Measurements from ENCODE around the gene PARP8. TPM values are rescaled to one million over a fixed set of nuclear protein-coding genes. Genes with fewer than 3 reads are reported as not detected.

The PARP8 gene
- total and polyA plus RNA-seq, 4 donors: 11.6 to 59.4 (median 25.3) TPM

DNA sequence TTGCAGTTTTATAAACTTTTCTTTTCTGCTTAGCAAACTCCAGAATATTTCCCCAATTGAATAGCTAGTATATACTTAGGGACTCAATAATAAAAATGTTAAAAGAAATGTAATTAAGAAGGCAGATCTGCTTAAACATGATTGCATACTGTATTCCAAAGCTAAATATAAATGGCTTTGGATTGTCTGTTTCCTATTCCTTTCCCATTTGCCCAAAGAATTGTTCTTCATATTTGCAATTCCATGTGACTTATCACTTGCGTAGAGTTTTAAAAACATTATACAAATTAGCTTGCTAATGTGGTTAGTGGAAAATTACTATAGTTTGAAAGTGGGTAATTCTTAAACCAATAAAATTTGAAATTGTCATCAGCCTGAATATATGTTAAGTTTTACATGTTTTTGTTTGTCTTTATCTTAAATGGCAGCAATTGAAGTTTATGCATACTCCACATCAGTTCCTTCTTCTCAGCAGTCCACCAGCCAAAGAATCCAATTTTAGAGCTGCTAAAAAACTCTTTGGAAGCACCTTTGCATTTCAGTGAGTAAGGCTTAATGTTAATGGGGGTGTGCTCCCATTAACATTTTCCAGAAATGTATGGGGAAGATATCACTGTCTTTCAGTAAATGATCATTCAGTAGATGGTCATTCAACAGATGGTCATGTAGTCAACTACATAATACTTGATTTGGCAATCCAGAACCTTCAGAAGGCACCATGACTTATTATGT lies 161.2 kb downstream of the PARP8 start:
- peaks cover 0 to 8% (median 5%) of the 10 kb centered on the region in 4 donors for H3K36me3 ChIP-seq (ENCODE audit: control insufficient read depth in 4 of 4, insufficient read depth in 4 of 4, low read length in 4 of 4)
- no peaks in the 10 kb centered on the region for H3K27me3 ChIP-seq (ENCODE audit: control insufficient read depth in 3 of 3, insufficient read depth in 3 of 3, low read length in 2 of 3)
- peaks cover 0 to 4% (median 0%) of the 10 kb centered on the region in 5 donors for H3K4me1 ChIP-seq (ENCODE audit: control insufficient read depth in 5 of 5, insufficient read depth in 5 of 5, low read length in 5 of 5)
- no peak for DNase-seq
- H3K27ac ChIP-seq (ENCODE audit: low read depth in 1 of 2, low read length in 1 of 2): no peak overlapping the region
- ATAC-seq (ENCODE audit: insufficient read depth, low FRiP score): no peak
- TF ChIP-seq, protein P1, sequence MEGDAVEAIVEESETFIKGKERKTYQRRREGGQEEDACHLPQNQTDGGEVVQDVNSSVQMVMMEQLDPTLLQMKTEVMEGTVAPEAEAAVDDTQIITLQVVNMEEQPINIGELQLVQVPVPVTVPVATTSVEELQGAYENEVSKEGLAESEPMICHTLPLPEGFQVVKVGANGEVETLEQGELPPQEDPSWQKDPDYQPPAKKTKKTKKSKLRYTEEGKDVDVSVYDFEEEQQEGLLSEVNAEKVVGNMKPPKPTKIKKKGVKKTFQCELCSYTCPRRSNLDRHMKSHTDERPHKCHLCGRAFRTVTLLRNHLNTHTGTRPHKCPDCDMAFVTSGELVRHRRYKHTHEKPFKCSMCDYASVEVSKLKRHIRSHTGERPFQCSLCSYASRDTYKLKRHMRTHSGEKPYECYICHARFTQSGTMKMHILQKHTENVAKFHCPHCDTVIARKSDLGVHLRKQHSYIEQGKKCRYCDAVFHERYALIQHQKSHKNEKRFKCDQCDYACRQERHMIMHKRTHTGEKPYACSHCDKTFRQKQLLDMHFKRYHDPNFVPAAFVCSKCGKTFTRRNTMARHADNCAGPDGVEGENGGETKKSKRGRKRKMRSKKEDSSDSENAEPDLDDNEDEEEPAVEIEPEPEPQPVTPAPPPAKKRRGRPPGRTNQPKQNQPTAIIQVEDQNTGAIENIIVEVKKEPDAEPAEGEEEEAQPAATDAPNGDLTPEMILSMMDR (IDR thresholded peaks at IDR 0.05; ENCODE audit: control extremely low read depth, extremely low read depth): no peak
- WGBS, 2 donors: 56 to 63% methylated on average over 1 of the region's 1 CpG
- H3K9me3 ChIP-seq (ENCODE audit: control insufficient read depth in 4 of 4, insufficient read depth in 3 of 4, low read length in 3 of 4): no peaks in the 10 kb centered on the region
- no peak overlapping the region for H3K9ac ChIP-seq (ENCODE audit: insufficient read depth in 1 of 2, low read length in 2 of 2)
- H3K4me3 ChIP-seq: no peak overlapping the region

DNA sequence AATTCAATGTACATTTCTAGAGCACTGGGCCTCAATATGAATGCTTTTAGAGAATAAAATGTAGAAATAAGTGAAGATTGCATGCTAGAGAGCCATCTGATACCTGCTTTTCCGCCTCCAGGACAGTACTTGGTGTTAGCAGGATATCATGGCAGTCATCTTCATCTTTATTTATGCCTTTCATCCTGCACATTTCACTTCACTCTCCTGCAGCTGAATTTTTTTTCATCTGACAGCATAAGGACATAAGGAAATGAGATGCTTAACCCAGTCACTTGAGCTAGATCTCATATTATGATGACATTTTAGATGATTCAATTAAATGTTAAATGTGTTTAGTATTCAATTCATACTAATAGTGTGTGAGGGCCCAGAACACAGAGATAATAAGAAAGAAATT lies 162.6 kb downstream of the PARP8 start:
- ATAC-seq (ENCODE audit: insufficient read depth, low FRiP score): no peak
- Histone ChIP-seq H3K9me3 (ENCODE audit: control insufficient read depth in 4 of 4, insufficient read depth in 3 of 4, low read length in 3 of 4) (no peaks in the 10 kb centered on the region), H3K4me1 (ENCODE audit: control insufficient read depth in 5 of 5, insufficient read depth in 5 of 5, low read length in 5 of 5) (no peaks in the 10 kb centered on the region), H3K4me3 (no peak overlapping the region), H3K36me3 (ENCODE audit: control insufficient read depth in 4 of 4, insufficient read depth in 4 of 4, low read length in 4 of 4) (peaks cover 0 to 8% (median 5%) of the 10 kb centered on the region in 4 donors), H3K27me3 (ENCODE audit: control insufficient read depth in 3 of 3, insufficient read depth in 3 of 3, low read length in 2 of 3) (no peaks in the 10 kb centered on the region), H3K27ac (ENCODE audit: low read depth in 1 of 2, low read length in 1 of 2) (no peak overlapping the region), H3K9ac (ENCODE audit: insufficient read depth in 1 of 2, low read length in 2 of 2) (no peak overlapping the region)
- no peak for DNase-seq
- 94 to 97% methylated on average over 1 of the region's 1 CpG for WGBS, 2 donors
- TF ChIP-seq, protein P1 (IDR thresholded peaks at IDR 0.05; ENCODE audit: control extremely low read depth, extremely low read depth): no peak

DNA sequence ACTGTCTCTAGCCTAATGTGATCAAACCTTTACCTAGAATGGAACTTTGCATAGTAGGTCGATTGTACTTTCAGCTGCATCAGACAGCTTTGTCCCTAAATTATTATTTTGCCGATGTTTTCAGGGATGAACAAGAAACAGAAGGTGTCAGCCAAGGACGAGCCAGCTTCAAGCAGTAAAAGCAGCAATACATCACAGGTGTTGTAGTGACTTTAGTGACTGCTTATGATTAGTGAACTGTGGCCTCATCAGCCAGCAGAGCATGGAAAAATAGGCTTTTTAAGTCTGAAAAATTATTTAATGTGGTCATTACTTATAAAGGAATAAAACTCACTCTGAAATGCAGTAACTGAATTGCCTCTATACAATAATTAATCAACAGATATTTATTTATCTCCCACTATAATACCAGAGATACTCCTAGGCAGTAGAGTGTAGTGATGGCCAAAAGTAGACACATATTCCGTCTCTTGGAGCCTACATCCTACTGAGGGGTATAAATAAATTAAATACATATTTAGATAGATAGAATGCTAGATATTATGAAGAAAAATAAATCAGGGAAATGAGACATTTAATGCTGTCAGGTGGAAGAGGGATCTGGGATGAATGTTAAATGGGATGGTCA lies 166.3 kb downstream of the PARP8 start:
- WGBS, 2 donors: 94 to 98% methylated on average over 4 of the region's 4 CpGs
- no peak for ATAC-seq (ENCODE audit: insufficient read depth, low FRiP score)

More for the DNA sequence above, 166.3 kb downstream of the PARP8 start:
- H3K4me3 ChIP-seq: no peak overlapping the region
- no peak for DNase-seq
- no peaks in the 10 kb centered on the region for H3K4me1 ChIP-seq (ENCODE audit: control insufficient read depth in 5 of 5, insufficient read depth in 5 of 5, low read length in 5 of 5)
- H3K9me3 ChIP-seq (ENCODE audit: control insufficient read depth in 4 of 4, insufficient read depth in 3 of 4, low read length in 3 of 4): no peaks in the 10 kb centered on the region
- no peak overlapping the region for H3K27ac ChIP-seq (ENCODE audit: low read depth in 1 of 2, low read length in 1 of 2)
- no peaks in the 10 kb centered on the region for H3K27me3 ChIP-seq (ENCODE audit: control insufficient read depth in 3 of 3, insufficient read depth in 3 of 3, low read length in 2 of 3)
- TF ChIP-seq, protein P1 (IDR thresholded peaks at IDR 0.05; ENCODE audit: control extremely low read depth, extremely low read depth): no peak
- peaks cover 3 to 9% (median 7%) of the 10 kb centered on the region in 4 donors for H3K36me3 ChIP-seq (ENCODE audit: control insufficient read depth in 4 of 4, insufficient read depth in 4 of 4, low read length in 4 of 4)
- no peak overlapping the region for H3K9ac ChIP-seq (ENCODE audit: insufficient read depth in 1 of 2, low read length in 2 of 2)
